DMS53 treated with DMSO at 0.1 percent for 48 hours (cell line): ENCODE measurements around the gene CCDC92B.
"Not testable (repeated sequence)": the region's sequence is repeated elsewhere in the genome, so short reads cannot be mapped to it uniquely, and the experiment has no call there.

Source experiments
- DNase-seq: peaks from one replicate; lab custom pipeline; 2025; ENCODE audit not compliant: unreplicated experiment; lab: John Stamatoyannopoulos, UW

Gene CCDC92B

GRCh38 chr17:2749058-2749783 is at the start of gene CCDC92B:
Gene CCDC92B (minus strand): TSS chr17:2749652. CDS start chr17:2735145, 14,507 bp downstream.
- no peak for DNase-seq

GRCh38 chr17:2798678-2799077 is 49.2 kb upstream of the CCDC92B start:
- no peak for DNase-seq

- no peak for DNase-seq
Measured at GRCh38 chr17:2798188-2798587, 48.7 kb upstream of the CCDC92B start.

- no peak for DNase-seq
Measured at GRCh38 chr17:2797637-2798036, 48.2 kb upstream of the CCDC92B start.

GRCh38 chr17:2797226-2797625 is 47.8 kb upstream of the CCDC92B start:
- DNase-seq, result no peak

- DNase-seq, result no peak
Measured at GRCh38 chr17:2796164-2797125, 47.0 kb upstream of the CCDC92B start, which contains the start of gene RAP1GAP2. Gene RAP1GAP2 (plus strand): TSS chr17:2796438. CDS start chr17:2796528, 90 bp downstream.

GRCh38 chr17:2795441-2796163 is 46.1 kb upstream of the CCDC92B start:
- no peak for DNase-seq

- no peak for DNase-seq
Measured at GRCh38 chr17:2794111-2794803, 44.8 kb upstream of the CCDC92B start.

GRCh38 chr17:2792366-2793169 is 43.1 kb upstream of the CCDC92B start:
- DNase-seq, result no peak

GRCh38 chr17:2789700-2790099 is 40.2 kb upstream of the CCDC92B start:
- DNase-seq, result no peak

GRCh38 chr17:2786176-2786881 is 36.9 kb upstream of the CCDC92B start:
- DNase-seq, result peak; percentile 68

GRCh38 chr17:2785376-2785775 is 35.9 kb upstream of the CCDC92B start:
- DNase-seq, result not testable (repeated sequence)

GRCh38 chr17:2784864-2785263 is 35.4 kb upstream of the CCDC92B start:
- no peak for DNase-seq

- DNase-seq, result no peak
Measured at GRCh38 chr17:2783310-2784030, 34.0 kb upstream of the CCDC92B start.

- DNase-seq, result no peak
Measured at GRCh38 chr17:2782055-2782454, 32.6 kb upstream of the CCDC92B start.

GRCh38 chr17:2781598-2781997 is 32.1 kb upstream of the CCDC92B start:
- DNase-seq, result not testable (repeated sequence)

GRCh38 chr17:2780931-2781454 is 31.5 kb upstream of the CCDC92B start:
- DNase-seq, result no peak

- DNase-seq, result no peak
Measured at GRCh38 chr17:2780256-2780655, 30.8 kb upstream of the CCDC92B start.
